ENCODE measurements around the gene ITGB8. TPM values are rescaled to one million over a fixed set of nuclear protein-coding genes. Genes with fewer than 3 reads are reported as not detected.

ITGB8 gene
- total RNA-seq, 1 experiment from 2014 or later, result 183 TPM

GRCh38 chr7:20404320-20404719 is 73.6 kb downstream of the ITGB8 start:
- intact Hi-C loops (cut with micrococcal nuclease; ENCODE audit: unreplicated experiment), result no loop called here
- no TSS peak for BruUV-seq (replicated peaks)
- no peak for DNase-seq
- no peaks in the 10 kb centered on the region for H3K9me3 Mint-ChIP-seq (ENCODE audit: low read depth, unreplicated experiment)
- CTCF ChIA-PET, result interaction anchor here (0.6 kb wide), 1 partner anchor 66 kb away, joined by 4 read pairs; no protein-coding TSS in a partner anchor
- H3K27ac Mint-ChIP-seq (ENCODE audit: unreplicated experiment), result peak overlapping the region; percentile 0
- H3K4me1 Mint-ChIP-seq (ENCODE audit: low read depth, unreplicated experiment), result peaks cover 60% of the 10 kb centered on the region
- H3K4me3 Mint-ChIP-seq (ENCODE audit: low read depth, unreplicated experiment), result no peak overlapping the region
- TF ChIP-seq CTCF (IDR thresholded peaks at IDR 0.05; ENCODE audit: unreplicated experiment), result no peak
- H3K36me3 Mint-ChIP-seq (ENCODE audit: insufficient read depth, unreplicated experiment), result peaks cover 70% of the 10 kb centered on the region
- no peaks in the 10 kb centered on the region for H3K27me3 Mint-ChIP-seq (ENCODE audit: unreplicated experiment)

- peak; percentile 77 for DNase-seq
- CTCF ChIA-PET, result interaction anchor here (0.6 to 2.1 kb wide), 17 partner anchors 16 to 1026 kb away, joined by 3 to 28 read pairs (median 3); partner anchors contain the start of genes ITGB8 and POLR1F
- no TSS peak for BruUV-seq (replicated peaks)
- peaks cover 52% of the 10 kb centered on the region for H3K4me1 Mint-ChIP-seq (ENCODE audit: low read depth, unreplicated experiment)
- no peaks in the 10 kb centered on the region for H3K9me3 Mint-ChIP-seq (ENCODE audit: low read depth, unreplicated experiment)
- H3K36me3 Mint-ChIP-seq (ENCODE audit: insufficient read depth, unreplicated experiment), result peaks cover 86% of the 10 kb centered on the region
- TF ChIP-seq CTCF (IDR thresholded peaks at IDR 0.05; ENCODE audit: unreplicated experiment), result no peak
- no peaks in the 10 kb centered on the region for H3K27me3 Mint-ChIP-seq (ENCODE audit: unreplicated experiment)
- H3K27ac Mint-ChIP-seq (ENCODE audit: unreplicated experiment), result peak overlapping the region; percentile 83
- peak overlapping the region; percentile 22 for H3K4me3 Mint-ChIP-seq (ENCODE audit: low read depth, unreplicated experiment)
- intact Hi-C loops (cut with micrococcal nuclease; ENCODE audit: unreplicated experiment), result loop anchor here (1.0 to 5.0 kb wide), 6 partner anchors 66 to 239 kb away; partner anchors contain the start of gene MACC1
Observed at GRCh38 chr7:20407585-20408466, 77.1 kb downstream of the ITGB8 start.

GRCh38 chr7:20408467-20408826 is 77.7 kb downstream of the ITGB8 start:
- Mint-ChIP-seq H3K9me3 (ENCODE audit: low read depth, unreplicated experiment) (no peaks in the 10 kb centered on the region), H3K4me1 (ENCODE audit: low read depth, unreplicated experiment) (peaks cover 47% of the 10 kb centered on the region), H3K27me3 (ENCODE audit: unreplicated experiment) (no peaks in the 10 kb centered on the region), H3K4me3 (ENCODE audit: low read depth, unreplicated experiment) (peak overlapping the region; percentile 22), H3K36me3 (ENCODE audit: insufficient read depth, unreplicated experiment) (peaks cover 89% of the 10 kb centered on the region), H3K27ac (ENCODE audit: unreplicated experiment) (peak overlapping the region; percentile 83)
- BruUV-seq (replicated peaks), result no TSS peak
- DNase-seq, result no peak
- TF ChIP-seq CTCF (IDR thresholded peaks at IDR 0.05; ENCODE audit: unreplicated experiment), result no peak
- CTCF ChIA-PET, result interaction anchor here (0.6 to 2.1 kb wide), 13 partner anchors 17 to 1025 kb away, joined by 3 to 28 read pairs (median 3); partner anchors contain the start of gene ITGB8
- intact Hi-C loops (cut with micrococcal nuclease; ENCODE audit: unreplicated experiment), result loop anchor here (1.0 to 5.0 kb wide), 5 partner anchors 66 to 239 kb away; partner anchors contain the start of gene MACC1

GRCh38 chr7:20409961-20410360 is 79.3 kb downstream of the ITGB8 start:
- H3K36me3 Mint-ChIP-seq (ENCODE audit: insufficient read depth, unreplicated experiment), result peaks cover 86% of the 10 kb centered on the region
- H3K9me3 Mint-ChIP-seq (ENCODE audit: low read depth, unreplicated experiment), result no peaks in the 10 kb centered on the region
- H3K27ac Mint-ChIP-seq (ENCODE audit: unreplicated experiment), result no peak overlapping the region
- H3K4me1 Mint-ChIP-seq (ENCODE audit: low read depth, unreplicated experiment), result peaks cover 33% of the 10 kb centered on the region
- CTCF ChIA-PET, result interaction anchor here (0.6 kb wide), 1 partner anchor 88 kb away, joined by 3 read pairs; no protein-coding TSS in a partner anchor
- no peak for DNase-seq
- BruUV-seq (replicated peaks), result no TSS peak
- TF ChIP-seq CTCF (IDR thresholded peaks at IDR 0.05; ENCODE audit: unreplicated experiment), result no peak
- intact Hi-C loops (cut with micrococcal nuclease; ENCODE audit: unreplicated experiment), result loop anchor here (5.0 kb wide), 4 partner anchors 68 to 237 kb away; partner anchors contain the start of gene MACC1
- no peaks in the 10 kb centered on the region for H3K27me3 Mint-ChIP-seq (ENCODE audit: unreplicated experiment)
- H3K4me3 Mint-ChIP-seq (ENCODE audit: low read depth, unreplicated experiment), result no peak overlapping the region
